MM.1S (cell line): Measurements from ENCODE around the gene PPP2R2C.

ENCODE experiments used
- DNase-seq: peaks from one replicate; pipeline ENCODE4 v3.0.0-alpha.2; 2015
- H2AFZ ChIP-seq: fragments of 300-600 bp; sonication (generic); 2 replicates; pipeline ENCODE4 v1.6.0; 2016; ENCODE audit warnings: antibody characterized with exemption, low read length
- H3F3A ChIP-seq: fragments of 300-600 bp; sonication (generic); 2 replicates; pipeline ENCODE4 v1.6.1; 2016; ENCODE audit warnings: mild to moderate bottlenecking, antibody characterized with exemption, low read length, moderate library complexity, mixed read lengths; ENCODE audit not compliant: insufficient read depth
- H3K27ac ChIP-seq: fragments of 300-600 bp; sonication (generic); 2 replicates; pipeline ENCODE4 v1.5.1; 2016; ENCODE audit warnings: mild to moderate bottlenecking, low read length
- H3K27me3 ChIP-seq: fragments of 300-600 bp; sonication (generic); replicated peaks from 2 replicates; pipeline ENCODE4 v1.6.0; 2016; ENCODE audit warnings: low read length; ENCODE audit not compliant: insufficient read depth
- H3K36me3 ChIP-seq: fragments of 300-600 bp; sonication (generic); replicated peaks from 2 replicates; pipeline ENCODE4 v1.6.1; 2016; ENCODE audit warnings: mild to moderate bottlenecking, low read length, mixed read lengths; ENCODE audit not compliant: insufficient read depth
- H3K4me1 ChIP-seq: fragments of 300-600 bp; sonication (generic); 2 replicates; pipeline ENCODE4 v1.6.1; 2016; ENCODE audit warnings: low read length, mixed read lengths
- H3K4me2 ChIP-seq: fragments of 300-600 bp; sonication (generic); 2 replicates; pipeline ENCODE4 v1.6.0; 2016; ENCODE audit warnings: low read depth, low read length
- H3K4me3 ChIP-seq: fragments of 300-600 bp; sonication (generic); 2 replicates; pipeline ENCODE4 v1.5.1; 2016; ENCODE audit warnings: low read length, mixed read lengths
- H3K79me2 ChIP-seq: fragments of 300-600 bp; sonication (generic); 2 replicates; pipeline ENCODE4 v1.6.1; 2016; ENCODE audit warnings: mixed run types, low read length, mixed read lengths
- H3K9ac ChIP-seq: fragments of 300-600 bp; sonication (generic); 2 replicates; pipeline ENCODE4 v1.6.1; 2016; ENCODE audit warnings: low read length, mixed read lengths
- H3K9me2 ChIP-seq: fragments of 300-600 bp; sonication (generic); replicated peaks from 2 replicates; pipeline ENCODE4 v1.6.1; 2016; ENCODE audit warnings: mild to moderate bottlenecking, low read length, mixed read lengths; ENCODE audit not compliant: insufficient read depth
- H3K9me3 ChIP-seq: fragments of 300-600 bp; sonication (generic); replicated peaks from 2 replicates; pipeline ENCODE4 v1.6.1; 2016; ENCODE audit warnings: mild to moderate bottlenecking, low read length, mixed read lengths; ENCODE audit not compliant: insufficient read depth
- H4K20me1 ChIP-seq: fragments of 300-600 bp; sonication (generic); 2 replicates; pipeline ENCODE4 v1.6.1; 2016; ENCODE audit warnings: mild to moderate bottlenecking, low read length, moderate library complexity, mixed read lengths; ENCODE audit not compliant: insufficient read depth
- CTCF ChIP-seq: fragments of 300-600 bp; sonication (generic); IDR thresholded peaks from 2 replicates; pipeline ENCODE4 v1.5.1; 2016; ENCODE audit warnings: antibody characterized with exemption, low read length, mixed read lengths
- EZH2 ChIP-seq: fragments of 300-600 bp; sonication (generic); optimal IDR thresholded peaks from 2 replicates; pipeline ENCODE3; 2017; ENCODE audit warnings: low read depth, mild to moderate bottlenecking, antibody characterized with exemption, low read length, mixed read lengths
- EZH2phosphoT487 ChIP-seq: fragments of 300-600 bp; sonication (generic); IDR thresholded peaks from 2 replicates; pipeline ENCODE4 v1.6.1; 2018; ENCODE audit warnings: antibody characterized with exemption, low read length

PPP2R2C gene

GRCh38 chr4:6410664-6411063 lies 61.8 kb downstream of the PPP2R2C start:
- no peaks in the 10 kb centered on the region for H4K20me1 ChIP-seq
- H2AFZ ChIP-seq = no peak overlapping the region
- H3F3A ChIP-seq = no peaks in the 10 kb centered on the region
- no peak overlapping the region for H3K27ac ChIP-seq
- H3K4me3 ChIP-seq = no peak overlapping the region
- H3K36me3 ChIP-seq = no peaks in the 10 kb centered on the region
- H3K27me3 ChIP-seq = peaks cover 73% of the 10 kb centered on the region
- no peak overlapping the region for H3K4me2 ChIP-seq
- no peak for DNase-seq
- no peak for TF ChIP-seq EZH2phosphoT487
- no peak for TF ChIP-seq EZH2
- no peak for TF ChIP-seq CTCF
- no peak overlapping the region for H3K9ac ChIP-seq
- H3K79me2 ChIP-seq = no peaks in the 10 kb centered on the region
- H3K9me2 ChIP-seq = no peaks in the 10 kb centered on the region
- H3K9me3 ChIP-seq = no peaks in the 10 kb centered on the region
- H3K4me1 ChIP-seq = no peaks in the 10 kb centered on the region

- H2AFZ ChIP-seq = no peak overlapping the region
- H3K4me1 ChIP-seq = no peaks in the 10 kb centered on the region
- H3K27ac ChIP-seq = no peak overlapping the region
- H3F3A ChIP-seq = no peaks in the 10 kb centered on the region
- H3K36me3 ChIP-seq = no peaks in the 10 kb centered on the region
- TF ChIP-seq CTCF (no peak), EZH2 (no peak), EZH2phosphoT487 (no peak)
- H3K4me2 ChIP-seq = no peak overlapping the region
- H3K9ac ChIP-seq = no peak overlapping the region
- H3K79me2 ChIP-seq = no peaks in the 10 kb centered on the region
- no peak for DNase-seq
- no peaks in the 10 kb centered on the region for H3K9me2 ChIP-seq
- no peak overlapping the region for H3K4me3 ChIP-seq
- H3K27me3 ChIP-seq = peaks cover 73% of the 10 kb centered on the region
- no peaks in the 10 kb centered on the region for H3K9me3 ChIP-seq
- no peaks in the 10 kb centered on the region for H4K20me1 ChIP-seq
These were observed 62.3 kb downstream of the PPP2R2C start for GRCh38 chr4:6410068-6410467.

- Histone ChIP-seq H3K4me1 (no peaks in the 10 kb centered on the region), H3K27me3 (peaks cover 73% of the 10 kb centered on the region), H3K27ac (no peak overlapping the region), H3K9me3 (no peaks in the 10 kb centered on the region), H3K4me3 (no peak overlapping the region), H3K4me2 (no peak overlapping the region), H4K20me1 (no peaks in the 10 kb centered on the region), H3K36me3 (no peaks in the 10 kb centered on the region), H2AFZ (no peak overlapping the region), H3K79me2 (no peaks in the 10 kb centered on the region), H3K9ac (no peak overlapping the region), H3F3A (no peaks in the 10 kb centered on the region), H3K9me2 (no peaks in the 10 kb centered on the region)
- DNase-seq = no peak
- TF ChIP-seq EZH2phosphoT487 (no peak), EZH2 (no peak)
These were observed 63.0 kb downstream of the PPP2R2C start for GRCh38 chr4:6409381-6409780.

DNA sequence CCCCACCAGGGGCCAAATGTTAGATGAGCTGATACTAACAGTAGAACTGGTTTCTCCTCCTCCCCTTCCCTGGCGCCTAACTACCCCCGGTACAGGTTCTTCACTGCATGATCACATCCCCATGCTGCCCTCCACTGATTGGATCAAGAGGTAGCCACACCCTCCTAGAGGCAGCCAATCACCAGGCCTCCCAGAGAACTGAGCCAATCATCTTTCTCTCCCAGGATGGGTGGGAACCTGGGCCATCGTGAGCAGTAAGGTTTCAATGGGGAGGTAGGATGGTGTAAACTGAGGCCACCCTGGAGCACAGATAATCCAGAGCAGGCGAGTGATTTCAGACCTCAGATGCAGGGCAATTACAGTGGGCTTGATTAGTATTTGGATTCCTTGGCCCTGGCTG lies 64.2 kb downstream of the PPP2R2C start:
- no peaks in the 10 kb centered on the region for H3K9me2 ChIP-seq
- no peaks in the 10 kb centered on the region for H3K79me2 ChIP-seq
- no peaks in the 10 kb centered on the region for H3K36me3 ChIP-seq
- H3K4me2 ChIP-seq = no peak overlapping the region
- no peaks in the 10 kb centered on the region for H3K9me3 ChIP-seq
- H2AFZ ChIP-seq = no peak overlapping the region
- no peak overlapping the region for H3K9ac ChIP-seq
- no peak overlapping the region for H3K4me3 ChIP-seq
- no peak for DNase-seq
- no peak for TF ChIP-seq EZH2phosphoT487
- no peaks in the 10 kb centered on the region for H3K4me1 ChIP-seq
- H4K20me1 ChIP-seq = no peaks in the 10 kb centered on the region
- H3K27me3 ChIP-seq = peaks cover 79% of the 10 kb centered on the region
- H3F3A ChIP-seq = no peaks in the 10 kb centered on the region
- H3K27ac ChIP-seq = no peak overlapping the region
